Measurements from ENCODE around the gene MIEN1. TPM values are rescaled to one million over a fixed set of nuclear protein-coding genes. Genes with fewer than 3 reads are reported as not detected.
A peak's percentile ranks its signal among the peaks of the same experiment; 100 is the strongest.
"Not testable (repeated sequence)": the region's sequence is repeated elsewhere in the genome, so short reads cannot be mapped to it uniquely, and the experiment has no call there.

MIEN1 gene
- total RNA-seq, 1 donor from 2014 or later, result 36.4 TPM

DNA sequence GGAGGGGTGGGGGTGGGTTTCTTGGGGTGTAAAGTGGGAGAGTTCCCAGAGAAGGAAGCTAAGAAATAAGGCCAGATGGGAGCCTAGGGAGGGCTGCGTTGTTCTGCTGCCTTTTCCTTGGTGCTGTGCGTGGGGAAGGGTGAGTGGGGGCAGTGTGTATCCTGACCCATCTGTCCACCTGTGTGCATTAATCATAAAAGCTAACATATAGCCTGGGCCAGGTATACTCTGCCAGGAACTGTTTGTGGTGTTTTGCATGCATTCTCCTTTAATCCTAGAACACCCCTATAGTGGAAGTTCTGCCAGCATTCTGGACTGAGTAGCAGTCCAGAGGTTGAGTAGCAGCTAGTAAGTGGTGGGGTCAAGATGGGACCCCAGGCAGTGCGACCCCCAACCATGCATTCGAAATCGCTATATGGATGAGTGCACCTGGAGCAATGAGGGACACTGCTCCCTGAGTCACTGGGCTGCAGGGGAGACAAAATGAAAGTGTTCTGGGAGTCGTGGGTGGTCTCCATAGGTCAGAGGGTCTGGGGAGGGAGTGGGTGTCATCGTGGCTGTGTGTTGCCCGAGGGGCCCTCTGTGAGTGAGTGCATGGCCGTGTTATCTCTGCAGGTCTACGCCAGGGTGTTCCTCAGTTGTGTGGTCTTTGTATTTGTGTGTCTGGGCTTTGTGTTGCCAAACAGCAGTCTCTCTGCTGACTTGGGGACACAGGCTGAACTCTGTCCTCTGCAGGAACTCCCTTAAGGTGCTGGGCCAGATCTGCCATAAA is 29.1 kb downstream of the MIEN1 start:
- DNase-seq (ENCODE audit: low spot score), result no peak

DNA sequence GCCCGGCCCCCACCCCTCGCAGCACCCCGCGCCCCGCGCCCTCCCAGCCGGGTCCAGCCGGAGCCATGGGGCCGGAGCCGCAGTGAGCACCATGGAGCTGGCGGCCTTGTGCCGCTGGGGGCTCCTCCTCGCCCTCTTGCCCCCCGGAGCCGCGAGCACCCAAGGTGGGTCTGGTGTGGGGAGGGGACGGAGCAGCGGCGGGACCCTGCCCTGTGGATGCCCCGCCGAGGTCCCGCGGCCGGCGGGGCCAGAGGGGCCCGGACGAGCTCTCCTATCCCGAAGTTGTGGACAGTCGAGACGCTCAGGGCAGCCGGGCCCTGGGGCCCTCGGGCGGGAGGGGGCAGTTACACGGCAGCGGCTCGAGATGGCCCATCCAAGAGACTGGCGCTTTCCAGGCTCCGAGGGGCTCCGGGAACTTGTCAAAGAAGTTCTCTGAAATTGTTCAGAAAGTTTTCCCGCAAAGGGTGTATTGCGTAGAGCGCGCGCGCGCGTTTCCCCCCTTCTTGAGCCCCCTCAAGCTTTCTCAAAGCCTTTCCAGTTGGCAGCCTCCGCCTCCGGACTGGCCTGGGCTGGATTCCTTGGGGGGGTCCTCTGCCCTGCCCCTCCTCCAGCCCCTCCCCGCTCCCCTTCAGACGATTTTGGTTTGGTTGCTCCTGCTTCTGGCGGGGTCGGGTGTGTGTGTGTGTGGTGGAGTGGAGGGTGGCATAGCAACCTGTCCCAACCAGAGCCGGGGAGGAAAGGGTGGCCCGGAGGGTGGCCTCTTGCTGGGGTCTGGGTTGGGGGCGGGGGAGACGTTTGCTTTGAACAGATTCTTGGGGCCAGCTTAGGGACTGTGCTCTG is 30.0 kb downstream of the MIEN1 start:
- no peak for DNase-seq (ENCODE audit: low spot score)

DNA sequence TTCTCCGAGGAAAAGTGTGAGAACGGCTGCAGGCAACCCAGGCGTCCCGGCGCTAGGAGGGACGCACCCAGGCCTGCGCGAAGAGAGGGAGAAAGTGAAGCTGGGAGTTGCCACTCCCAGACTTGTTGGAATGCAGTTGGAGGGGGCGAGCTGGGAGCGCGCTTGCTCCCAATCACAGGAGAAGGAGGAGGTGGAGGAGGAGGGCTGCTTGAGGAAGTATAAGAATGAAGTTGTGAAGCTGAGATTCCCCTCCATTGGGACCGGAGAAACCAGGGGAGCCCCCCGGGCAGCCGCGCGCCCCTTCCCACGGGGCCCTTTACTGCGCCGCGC is 30.5 kb downstream of the MIEN1 start, which contains the start of gene ERBB2:
ERBB2 (plus strand) TSS at position 247 of the 330 bp plus-strand sequence. CDS start 175 bp downstream, outside the sequence.
- no peak for DNase-seq (ENCODE audit: low spot score)

DNA sequence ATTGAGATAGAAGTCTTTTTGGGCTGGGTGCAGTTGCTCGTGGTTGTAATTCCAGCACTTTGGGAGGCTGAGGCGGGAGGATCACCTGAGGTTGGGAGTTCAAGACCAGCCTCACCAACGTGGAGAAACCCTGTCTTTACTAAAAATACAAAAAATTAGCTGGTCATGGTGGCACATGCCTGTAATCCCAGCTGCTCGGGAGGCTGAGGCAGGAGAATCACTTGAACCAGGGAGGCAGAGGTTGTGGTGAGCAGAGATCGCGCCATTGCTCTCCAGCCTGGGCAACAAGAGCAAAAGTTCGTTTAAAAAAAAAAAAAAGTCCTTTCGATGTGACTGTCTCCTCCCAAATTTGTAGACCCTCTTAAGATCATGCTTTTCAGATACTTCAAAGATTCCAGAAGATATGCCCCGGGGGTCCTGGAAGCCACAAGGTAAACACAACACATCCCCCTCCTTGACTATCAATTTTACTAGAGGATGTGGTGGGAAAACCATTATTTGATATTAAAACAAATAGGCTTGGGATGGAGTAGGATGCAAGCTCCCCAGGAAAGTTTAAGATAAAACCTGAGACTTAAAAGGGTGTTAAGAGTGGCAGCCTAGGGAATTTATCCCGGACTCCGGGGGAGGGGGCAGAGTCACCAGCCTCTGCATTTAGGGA is 31.0 kb downstream of the MIEN1 start:
- not testable (repeated sequence) for DNase-seq (ENCODE audit: low spot score)

DNA sequence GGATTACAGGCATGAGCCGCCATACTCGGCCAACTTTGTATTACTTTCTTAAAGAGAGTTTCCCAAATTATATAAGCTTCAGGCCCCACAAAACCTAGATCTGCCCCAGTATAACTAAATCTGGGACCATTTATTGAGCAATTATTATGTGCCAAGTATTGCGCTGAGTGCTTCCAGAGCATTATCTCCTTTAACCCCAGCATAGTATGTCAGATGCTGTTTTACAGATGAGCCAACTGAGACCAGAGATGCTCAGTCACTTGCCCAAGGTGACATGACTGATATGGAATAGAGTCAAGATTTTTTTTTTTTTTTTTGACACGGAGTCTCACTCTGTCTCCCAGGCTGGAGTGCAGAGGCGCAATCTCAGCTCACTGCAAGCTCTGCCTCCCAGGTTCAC is 32.4 kb downstream of the MIEN1 start:
- no peak for DNase-seq (ENCODE audit: low spot score)

DNA sequence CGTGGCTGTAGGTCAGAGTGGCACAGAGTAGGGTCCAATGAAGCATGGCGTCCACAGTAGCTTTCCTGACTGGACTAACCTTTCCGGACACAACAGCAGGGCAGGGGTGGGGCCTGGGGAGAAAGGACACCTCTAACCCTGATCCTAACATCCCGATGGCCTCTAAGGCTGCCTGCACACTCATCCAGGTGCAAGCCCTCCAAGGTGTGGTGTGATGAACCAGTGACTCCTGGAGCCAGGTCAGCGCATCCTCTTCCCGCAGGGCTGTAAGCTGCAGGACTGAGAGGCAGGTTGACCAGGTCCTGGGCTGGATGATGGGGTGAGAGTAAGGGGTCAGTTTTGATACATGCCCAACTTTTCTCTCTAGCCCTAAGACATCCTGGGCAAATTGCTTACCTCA is 33.6 kb downstream of the MIEN1 start:
- DNase-seq (ENCODE audit: low spot score), result no peak

DNA sequence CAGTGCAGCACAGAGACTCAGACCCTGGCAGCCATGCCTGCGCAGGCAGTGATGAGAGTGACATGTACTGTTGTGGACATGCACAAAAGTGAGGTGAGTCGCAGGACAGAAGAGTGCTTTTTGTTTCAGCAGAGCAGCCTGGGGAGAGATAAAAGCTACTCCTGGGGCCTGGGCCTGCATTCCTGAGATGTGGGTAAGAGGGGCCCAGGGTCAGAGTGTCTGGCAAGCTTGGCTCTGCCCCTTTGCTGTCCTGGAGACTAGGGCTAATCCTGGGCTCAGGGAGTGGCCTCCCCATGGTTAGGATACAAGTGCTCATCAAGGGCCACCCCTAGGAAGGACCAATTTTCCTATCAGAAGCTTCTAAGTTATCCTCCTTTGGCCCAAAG is 35.2 kb downstream of the MIEN1 start:
- DNase-seq (ENCODE audit: low spot score), result no peak

DNA sequence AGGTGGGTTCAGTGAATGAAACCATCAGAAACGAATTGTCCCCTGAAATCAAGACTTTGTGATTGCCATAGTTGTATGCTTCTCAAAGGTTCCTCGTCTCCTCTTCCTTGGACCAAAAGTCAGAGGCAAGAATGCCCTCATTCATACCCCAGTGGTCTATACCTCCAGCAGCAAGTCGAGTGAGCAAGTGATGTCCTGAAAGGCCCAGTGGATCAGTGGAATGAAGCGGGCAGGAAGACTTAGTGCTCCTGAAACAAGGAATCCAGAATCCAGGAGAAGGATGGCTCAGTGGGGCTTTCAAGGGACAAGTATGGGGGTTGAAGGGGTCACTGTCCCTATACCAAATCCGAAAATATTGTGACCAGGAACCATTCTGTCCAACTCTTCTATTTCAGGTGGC is 35.7 kb downstream of the MIEN1 start:
- DNase-seq (ENCODE audit: low spot score), result no peak

DNA sequence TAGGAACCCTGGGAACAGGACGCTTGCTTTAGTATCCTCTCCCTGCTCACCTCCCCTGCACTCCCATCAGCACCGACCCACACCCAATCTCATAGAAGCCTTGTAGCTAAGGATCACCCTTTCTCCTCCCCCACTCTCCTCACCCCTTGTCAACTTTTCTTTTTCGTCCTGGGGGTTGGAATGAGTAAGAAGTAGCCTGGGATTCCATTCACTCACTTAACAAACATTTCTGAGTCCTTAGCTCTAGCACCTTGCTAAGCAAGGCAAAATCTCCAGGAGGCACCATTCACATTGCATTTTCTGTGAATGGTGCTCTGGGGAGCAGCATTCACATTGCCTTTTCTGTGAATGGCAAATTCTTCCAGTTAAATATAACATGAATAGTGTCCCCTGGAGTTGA is 41.4 kb downstream of the MIEN1 start:
- DNase-seq (ENCODE audit: low spot score), result no peak

DNA sequence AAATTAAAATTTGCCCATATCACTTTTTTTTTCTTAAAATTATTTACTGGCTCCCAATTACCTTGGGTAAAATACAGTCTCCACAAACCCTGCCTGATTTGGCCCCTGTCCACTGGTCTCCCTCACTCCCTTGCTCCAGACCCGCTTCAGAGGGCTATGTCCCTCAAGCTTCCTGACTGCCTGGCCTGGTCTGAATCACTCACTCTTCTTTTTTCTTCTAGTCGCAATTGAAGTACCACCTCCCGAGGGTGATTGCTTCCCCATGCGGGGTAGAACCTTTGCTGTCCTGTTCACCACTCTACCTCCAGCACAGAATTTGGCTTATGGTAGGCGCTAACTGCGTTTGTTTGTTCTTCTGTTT is 41.9 kb downstream of the MIEN1 start:
- DNase-seq (ENCODE audit: low spot score), result no peak

DNA sequence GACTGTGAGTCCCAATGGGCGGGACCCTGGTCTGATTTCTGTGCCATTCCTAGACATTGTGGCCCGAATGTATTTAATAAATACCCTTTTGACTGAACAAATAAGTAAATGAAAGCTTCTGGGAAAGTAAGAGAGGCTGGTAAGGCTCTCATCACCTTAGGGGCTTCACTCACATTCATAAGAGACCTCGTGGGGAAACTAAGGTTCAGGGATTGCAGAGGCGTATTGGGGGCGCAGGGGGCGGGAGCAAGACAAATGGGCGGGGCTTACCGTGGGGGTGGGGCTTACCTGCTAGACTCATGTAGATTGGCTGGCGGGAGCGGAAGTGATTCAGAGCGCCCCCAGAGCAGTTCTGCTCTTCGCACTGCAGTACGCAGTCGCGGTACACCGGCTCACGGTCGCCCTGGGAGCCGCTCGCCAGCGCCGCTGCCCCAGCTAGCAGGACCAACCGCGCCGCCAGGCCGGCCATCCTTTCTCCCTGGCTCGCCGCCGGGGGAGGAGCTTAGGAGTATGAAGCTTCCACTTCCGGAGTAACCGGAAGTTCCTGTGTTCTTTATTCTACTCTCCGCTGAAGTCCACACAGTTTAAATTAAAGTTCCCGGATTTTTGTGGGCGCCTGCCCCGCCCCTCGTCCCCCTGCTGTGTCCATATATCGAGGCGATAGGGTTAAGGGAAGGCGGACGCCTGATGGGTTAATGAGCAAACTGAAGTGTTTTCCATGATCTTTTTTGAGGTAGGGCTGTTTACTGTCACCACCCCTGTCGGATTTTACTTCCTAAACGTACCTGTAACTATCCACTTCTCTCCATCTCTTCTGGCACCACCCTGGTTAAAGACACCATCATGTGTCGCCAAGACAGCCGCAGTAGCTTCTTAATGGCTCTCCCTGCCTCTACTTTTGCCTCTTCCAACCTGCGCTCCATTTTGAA is 42.5 kb downstream of the MIEN1 start, which contains the start of gene PGAP3:
PGAP3 (minus strand) TSS at position 512 of the 929 bp plus-strand sequence; CDS start at position 469, 43 bp downstream.
- DNase-seq (ENCODE audit: low spot score), result peak; percentile 94

DNA sequence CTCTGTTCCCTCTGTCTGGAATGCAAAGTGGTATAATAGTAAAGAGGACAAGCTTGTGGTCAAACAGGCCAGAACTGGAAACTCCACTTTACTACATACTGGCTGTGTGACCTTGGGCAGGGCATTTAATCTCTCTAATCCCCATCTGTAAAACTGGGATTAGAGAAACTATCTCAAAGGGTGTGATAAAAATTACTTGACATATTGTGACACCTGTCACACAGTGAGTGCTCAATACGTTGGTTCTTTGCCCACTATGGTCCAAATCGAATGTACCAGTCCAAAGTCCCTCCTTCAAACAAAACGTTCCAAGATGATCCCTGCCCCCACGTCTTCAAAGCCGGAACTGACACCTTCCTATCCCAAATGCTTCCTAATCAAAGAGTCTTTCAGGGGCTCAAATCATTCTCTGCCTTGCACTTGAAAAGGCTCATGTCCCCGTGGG is 43.2 kb downstream of the MIEN1 start:
- no peak for DNase-seq (ENCODE audit: low spot score)

DNA sequence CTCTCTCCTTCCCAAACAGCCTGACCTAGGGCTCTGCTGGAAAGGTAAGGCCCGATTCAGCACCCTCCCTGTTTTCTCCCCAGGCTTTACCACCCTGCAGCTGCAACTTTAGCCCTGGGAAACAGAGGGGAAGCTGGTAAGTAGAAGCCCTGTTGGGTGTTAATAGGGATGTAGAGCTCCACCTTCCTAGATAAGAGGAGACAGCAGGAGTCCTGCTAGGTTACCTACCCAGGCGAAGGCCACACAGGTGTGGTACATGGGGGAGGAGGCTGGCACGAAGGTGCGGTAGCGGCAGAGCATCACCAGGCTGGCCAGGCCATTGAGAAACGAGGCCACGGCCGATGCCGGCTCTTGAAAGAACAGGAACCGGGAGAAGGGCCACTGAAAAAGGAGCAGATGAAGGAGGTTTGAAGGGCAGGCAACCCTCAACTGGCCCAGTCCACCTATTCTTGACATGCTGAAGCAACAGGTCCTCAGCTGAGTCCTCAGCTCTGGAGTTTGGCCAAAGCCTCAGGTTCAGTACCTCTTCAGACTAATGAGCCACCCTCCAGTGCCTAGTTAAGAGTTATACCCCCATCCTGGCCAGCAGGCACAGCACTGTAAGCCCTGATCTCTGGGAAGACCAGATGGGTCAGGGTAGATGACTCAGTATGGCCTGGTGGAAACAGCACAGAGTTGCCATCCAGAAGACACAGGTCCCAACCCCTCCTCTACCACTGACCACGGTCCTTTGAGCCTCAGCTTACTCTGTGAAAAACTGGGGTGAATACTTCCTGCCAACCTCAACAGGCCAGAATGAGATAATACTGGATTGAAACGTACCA is 45.8 kb downstream of the MIEN1 start:
- DNase-seq (ENCODE audit: low spot score), result no peak

DNA sequence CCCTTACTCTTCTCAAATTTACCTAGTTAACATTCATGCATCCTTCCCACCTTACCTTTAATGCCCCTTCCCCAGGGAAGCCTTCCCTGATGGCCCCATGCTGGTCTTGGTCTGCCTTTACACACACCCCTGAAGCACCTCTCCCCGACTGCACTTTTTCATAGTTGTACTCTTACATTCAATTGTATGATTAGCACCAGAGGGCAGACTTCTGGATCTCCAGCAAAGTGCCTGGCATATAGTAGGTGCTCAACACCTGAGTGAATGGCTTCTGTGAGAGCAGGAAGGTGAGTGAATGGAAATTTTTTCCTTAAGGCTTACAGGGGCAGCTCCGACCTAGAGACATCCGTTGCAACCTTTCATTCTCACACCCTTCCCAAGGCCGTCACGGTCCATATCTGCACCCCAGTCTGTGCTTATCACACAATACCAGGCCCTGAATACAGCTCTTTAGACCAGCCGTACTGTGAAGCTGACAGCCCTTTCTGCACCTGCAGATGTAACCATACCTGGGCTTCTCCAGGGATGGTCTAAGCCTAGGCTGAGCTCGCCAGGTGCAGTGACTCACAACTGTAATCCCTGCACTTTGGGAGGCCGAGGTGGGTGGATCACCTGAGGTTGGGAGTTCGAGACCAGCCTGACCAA is 46.9 kb downstream of the MIEN1 start:
- DNase-seq (ENCODE audit: low spot score), result no peak

DNA sequence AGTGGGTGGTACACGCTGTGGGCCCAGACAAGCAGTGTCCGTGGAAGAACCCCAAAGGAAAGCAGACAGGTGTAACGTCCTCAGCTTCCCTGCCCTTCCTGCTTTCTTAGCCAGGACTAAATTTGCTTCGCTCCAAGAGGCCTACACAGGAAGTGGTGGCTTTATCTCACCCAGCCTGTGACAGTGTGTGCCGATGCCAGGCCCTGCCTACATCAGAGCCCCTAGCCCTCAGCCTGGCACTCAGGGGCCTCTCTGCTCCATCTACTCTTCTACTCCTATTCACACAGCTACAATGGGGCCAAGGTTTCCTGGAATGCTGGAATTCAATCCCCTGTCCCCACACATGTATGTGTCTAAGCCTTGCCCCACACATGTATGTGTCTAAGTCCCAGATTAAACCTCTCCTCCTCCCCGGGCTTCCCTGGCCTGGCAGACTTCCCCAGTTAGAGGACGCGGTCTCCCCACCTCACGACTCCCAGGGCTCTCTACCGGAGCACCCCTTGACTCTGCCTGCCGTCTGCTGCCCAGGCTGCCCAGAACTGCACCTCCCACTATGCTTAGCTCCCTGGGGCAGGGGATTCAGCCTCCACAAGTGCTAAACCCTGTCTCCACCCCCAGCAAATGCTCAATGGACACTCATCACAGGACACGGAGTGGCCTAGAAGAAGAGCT is 50.7 kb downstream of the MIEN1 start:
- no peak for DNase-seq (ENCODE audit: low spot score)

Data from mesenteric fat pad (tissue), 1 donor.